DOHH2 (cell line): Measurements from ENCODE around the gene KIAA1549.

Experiments
- H3F3A ChIP-seq: fragments of 200-600 bp; sonication (generic), shearing (Covaris generic); 2 replicates; pipeline ENCODE4 v1.6.0; 2016; ENCODE audit warnings: antibody characterized with exemption, mild to moderate bottlenecking; ENCODE audit not compliant: control insufficient read depth, insufficient read depth
- H3K27ac ChIP-seq: fragments of 200-600 bp; sonication (generic); 2 replicates; pipeline ENCODE4 v1.5.1; 2014; ENCODE audit warnings: low read depth, mild to moderate bottlenecking, low read length, moderate library complexity
- H3K27me3 ChIP-seq: fragments of 200-600 bp; sonication (generic); 2 replicates; pipeline ENCODE4 v1.6.1; 2014; ENCODE audit warnings: mild to moderate bottlenecking, low read length, mixed read lengths; ENCODE audit not compliant: control insufficient read depth
- H3K36me3 ChIP-seq: fragments of 200-600 bp; sonication (generic); 2 replicates; pipeline ENCODE4 v1.6.1; 2014; ENCODE audit warnings: mild to moderate bottlenecking, low read length, moderate library complexity, mixed read lengths; ENCODE audit not compliant: control insufficient read depth
- H3K4me1 ChIP-seq: fragments of 200-600 bp; sonication (generic); 2 replicates; pipeline ENCODE4 v1.6.1; 2014; ENCODE audit warnings: mild to moderate bottlenecking, low read length, mixed read lengths; ENCODE audit not compliant: control insufficient read depth
- H3K4me2 ChIP-seq: fragments of 200-600 bp; sonication (generic); 2 replicates; pipeline ENCODE4 v1.6.0; 2014; ENCODE audit warnings: mild to moderate bottlenecking, low read length, moderate library complexity
- H3K4me3 ChIP-seq: fragments of 200-600 bp; sonication (generic); 2 replicates; pipeline ENCODE4 v1.5.1; 2014; ENCODE audit warnings: mild to moderate bottlenecking, low read length, mixed read lengths
- H3K79me2 ChIP-seq: fragments of 200-600 bp; sonication (generic); 2 replicates; pipeline ENCODE4 v1.6.1; 2014; ENCODE audit warnings: mild to moderate bottlenecking, low read length, mixed read lengths; ENCODE audit not compliant: control insufficient read depth
- H3K9me2 ChIP-seq: fragments of 200-600 bp; sonication (generic); replicated peaks from 2 replicates; pipeline ENCODE4 v1.6.1; 2014; ENCODE audit warnings: mild to moderate bottlenecking, low read length, mixed read lengths; ENCODE audit not compliant: control insufficient read depth
- H3K9me3 ChIP-seq: fragments of 200-600 bp; sonication (generic); 2 replicates; pipeline ENCODE4 v1.6.1; 2014; ENCODE audit warnings: antibody characterized with exemption, low read length, mixed read lengths; ENCODE audit not compliant: control insufficient read depth, insufficient read depth
- H4K20me1 ChIP-seq: fragments of 200-600 bp; sonication (generic); 2 replicates; pipeline ENCODE4 v1.6.0; 2014; ENCODE audit warnings: low read depth, mild to moderate bottlenecking, antibody characterized with exemption, low read length, moderate library complexity; ENCODE audit not compliant: control insufficient read depth, insufficient read depth
- EZH2phosphoT487 ChIP-seq: fragments of 200-600 bp; sonication (generic); IDR thresholded peaks from 2 replicates; pipeline ENCODE4 v1.6.1; 2017; ENCODE audit warnings: borderline replicate concordance, mild to moderate bottlenecking, antibody characterized with exemption, low read length, moderate library complexity, mixed read lengths
- TF ChIP-seq, protein P1 (sequence below): fragments of 200-600 bp; sonication (generic); IDR thresholded peaks from one replicate; pipeline ENCODE4 v1.5.1; 2014; ENCODE audit warnings: antibody characterized with exemption, mild to moderate bottlenecking, low read depth, low read length; ENCODE audit not compliant: poor library complexity, severe bottlenecking

The KIAA1549 gene

GRCh38 chr7:138849701-138850100 is 131.5 kb downstream of the KIAA1549 start:
- no peak overlapping the region for H3K27ac ChIP-seq
- H3K36me3 ChIP-seq: no peaks in the 10 kb centered on the region
- no peaks in the 10 kb centered on the region for H3K9me3 ChIP-seq
- H3K79me2 ChIP-seq: no peaks in the 10 kb centered on the region
- H3K4me2 ChIP-seq: no peak overlapping the region
- no peaks in the 10 kb centered on the region for H3K9me2 ChIP-seq
- H3F3A ChIP-seq: no peaks in the 10 kb centered on the region
- H3K4me3 ChIP-seq: no peak overlapping the region
- H4K20me1 ChIP-seq: no peaks in the 10 kb centered on the region
- H3K4me1 ChIP-seq: no peaks in the 10 kb centered on the region
- H3K27me3 ChIP-seq: peaks cover 16% of the 10 kb centered on the region; the same call in 1 of the 2 replicates
- TF ChIP-seq EZH2phosphoT487: no peak
- TF ChIP-seq, protein P1, sequence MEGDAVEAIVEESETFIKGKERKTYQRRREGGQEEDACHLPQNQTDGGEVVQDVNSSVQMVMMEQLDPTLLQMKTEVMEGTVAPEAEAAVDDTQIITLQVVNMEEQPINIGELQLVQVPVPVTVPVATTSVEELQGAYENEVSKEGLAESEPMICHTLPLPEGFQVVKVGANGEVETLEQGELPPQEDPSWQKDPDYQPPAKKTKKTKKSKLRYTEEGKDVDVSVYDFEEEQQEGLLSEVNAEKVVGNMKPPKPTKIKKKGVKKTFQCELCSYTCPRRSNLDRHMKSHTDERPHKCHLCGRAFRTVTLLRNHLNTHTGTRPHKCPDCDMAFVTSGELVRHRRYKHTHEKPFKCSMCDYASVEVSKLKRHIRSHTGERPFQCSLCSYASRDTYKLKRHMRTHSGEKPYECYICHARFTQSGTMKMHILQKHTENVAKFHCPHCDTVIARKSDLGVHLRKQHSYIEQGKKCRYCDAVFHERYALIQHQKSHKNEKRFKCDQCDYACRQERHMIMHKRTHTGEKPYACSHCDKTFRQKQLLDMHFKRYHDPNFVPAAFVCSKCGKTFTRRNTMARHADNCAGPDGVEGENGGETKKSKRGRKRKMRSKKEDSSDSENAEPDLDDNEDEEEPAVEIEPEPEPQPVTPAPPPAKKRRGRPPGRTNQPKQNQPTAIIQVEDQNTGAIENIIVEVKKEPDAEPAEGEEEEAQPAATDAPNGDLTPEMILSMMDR: no peak

GRCh38 chr7:138848056-138848980 is 132.9 kb downstream of the KIAA1549 start:
- H3K4me3 ChIP-seq: no peak overlapping the region
- H3K4me1 ChIP-seq: no peaks in the 10 kb centered on the region
- no peak for TF ChIP-seq EZH2phosphoT487
- TF ChIP-seq, protein P1: no peak
- H3K27me3 ChIP-seq: peaks cover 9% of the 10 kb centered on the region; the same call in 1 of the 2 replicates
- no peaks in the 10 kb centered on the region for H3K36me3 ChIP-seq
- no peaks in the 10 kb centered on the region for H3K9me3 ChIP-seq
- H3K9me2 ChIP-seq: no peaks in the 10 kb centered on the region
- no peaks in the 10 kb centered on the region for H4K20me1 ChIP-seq
- no peak overlapping the region for H3K27ac ChIP-seq
- H3K4me2 ChIP-seq: no peak overlapping the region
- H3K79me2 ChIP-seq: no peaks in the 10 kb centered on the region
- no peaks in the 10 kb centered on the region for H3F3A ChIP-seq

DNA sequence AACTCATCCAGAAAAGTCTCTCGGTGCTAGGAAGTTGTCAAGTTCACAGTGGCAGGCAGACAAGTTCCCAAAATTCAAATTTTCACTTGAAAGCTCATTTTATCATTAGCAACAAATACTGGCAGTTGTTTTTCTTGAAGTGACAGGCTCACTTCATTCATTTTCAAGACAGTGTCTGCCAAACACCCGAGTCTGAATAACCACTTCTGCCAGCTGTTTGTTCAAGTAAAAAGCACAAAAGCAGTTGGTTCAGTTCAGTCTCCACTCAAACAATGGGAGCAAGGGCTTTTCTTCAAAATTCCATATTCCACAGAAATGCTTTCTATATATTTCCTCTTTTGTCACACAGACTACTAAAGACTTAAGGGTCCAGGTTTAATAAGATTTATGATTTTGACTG is 135.5 kb downstream of the KIAA1549 start:
- H3K4me1 ChIP-seq: no peaks in the 10 kb centered on the region
- TF ChIP-seq, protein P1: no peak
- TF ChIP-seq EZH2phosphoT487: no peak

More for the DNA sequence above, 135.5 kb downstream of the KIAA1549 start:
- Histone ChIP-seq H4K20me1 (no peaks in the 10 kb centered on the region), H3K9me3 (no peaks in the 10 kb centered on the region), H3K4me2 (no peak overlapping the region), H3F3A (no peaks in the 10 kb centered on the region), H3K79me2 (no peaks in the 10 kb centered on the region), H3K4me3 (no peak overlapping the region), H3K36me3 (no peaks in the 10 kb centered on the region), H3K9me2 (no peaks in the 10 kb centered on the region), H3K27me3 (no peaks in the 10 kb centered on the region), H3K27ac (no peak overlapping the region)
